H1 (cell line): ENCODE data around the gene CENPM. TPM values are rescaled to one million over a fixed set of nuclear protein-coding genes. Genes with fewer than 3 reads are reported as not detected.

Source experiments
- CTCF ChIA-PET: fragments of 300-600 bp; sonication (Branson Sonifier 250); formaldehyde crosslinking; loops from one replicate; lab custom pipeline; 2021; ENCODE audit not compliant: partially characterized antibody; lab: Charles Lee
- POLR2A ChIA-PET: fragments of 300-600 bp; sonication (Branson Sonifier 250); formaldehyde crosslinking; loops from one replicate; lab custom pipeline; 2021; ENCODE audit warnings: inconsistent platforms; ENCODE audit not compliant: partially characterized antibody; lab: Charles Lee
- DNase-seq, 2 experiments: peaks; one replicate each; pipeline versions ENCODE4 v3.0.0 to v3.0.0-alpha.2; 2010 to 2022; ENCODE audit warnings: low spot score in 2 of 2, low read depth in 1 of 2, mixed read lengths in 1 of 2
- FAIRE-seq: peaks from 2 replicates; lab custom pipeline; 2011; peaks lifted over from hg19 to GRCh38; lab: Jason Lieb, UNC
- H2AFZ ChIP-seq: 2 replicates; pipeline ENCODE4 v1.8.1; 2012; ENCODE audit warnings: low read length, inconsistent platforms
- H2AK5ac ChIP-seq: 2 replicates; pipeline ENCODE4 v1.6.1; 2013; ENCODE audit warnings: low read depth, low read length
- H2BK120ac ChIP-seq: replicated peaks from 2 replicates; pipeline ENCODE3; 2013; ENCODE audit warnings: low read depth, low read length, inconsistent platforms
- H2BK12ac ChIP-seq: 2 replicates; pipeline ENCODE4 v1.6.1; 2013; ENCODE audit warnings: low read depth, low read length
- H2BK15ac ChIP-seq: 2 replicates; pipeline ENCODE4 v1.6.1; 2013; ENCODE audit warnings: low read length
- H2BK20ac ChIP-seq: 2 replicates; pipeline ENCODE4 v1.6.1; 2013; ENCODE audit warnings: low read length
- H2BK5ac ChIP-seq: 2 replicates; pipeline ENCODE4 v1.6.1; 2013; ENCODE audit warnings: low read depth, low read length
- H3K14ac ChIP-seq: 2 replicates; pipeline ENCODE4 v1.6.1; 2013; ENCODE audit warnings: inconsistent platforms; ENCODE audit not compliant: insufficient read length
- H3K18ac ChIP-seq: 2 replicates; pipeline ENCODE4 v1.6.1; 2013; ENCODE audit warnings: low read length; ENCODE audit errors: extremely low read depth
- H3K23ac ChIP-seq: 2 replicates; pipeline ENCODE4 v1.6.1; 2013; ENCODE audit warnings: inconsistent platforms; ENCODE audit not compliant: insufficient read length
- H3K23me2 ChIP-seq: 2 replicates; pipeline ENCODE4 v1.6.1; 2013; ENCODE audit warnings: low read depth, low read length
- H3K27ac ChIP-seq: 2 replicates; pipeline ENCODE4 v1.6.1; 2011; ENCODE audit warnings: low read depth, low read length, inconsistent platforms
- H3K27me3 ChIP-seq, 4 experiments: replicated peaks in 1 of 4; 1 replicate in 1 of 4; 2 replicates in 3 of 4; pipeline versions ENCODE4 v1.6.1 to v1.8.1; 2011 to 2013; ENCODE audit warnings: low read length in 3 of 4, mild to moderate bottlenecking in 3 of 4, inconsistent platforms in 2 of 4, mixed read lengths in 2 of 4, moderate library complexity in 1 of 4; ENCODE audit not compliant: control insufficient read depth in 3 of 4, insufficient read depth in 3 of 4; ENCODE audit errors: extremely low read depth in 1 of 4
- H3K36me3 ChIP-seq, 4 experiments: 2 replicates each; pipeline versions ENCODE4 v1.6.1 to v1.8.1; 2011 to 2013; ENCODE audit warnings: mild to moderate bottlenecking in 4 of 4, low read length in 3 of 4, moderate library complexity in 2 of 4, control low read depth in 1 of 4, inconsistent platforms in 1 of 4; ENCODE audit not compliant: insufficient read depth in 4 of 4, control insufficient read depth in 2 of 4
- H3K4ac ChIP-seq: replicated peaks from 2 replicates; pipeline ENCODE3; 2013; ENCODE audit warnings: low read length, low read depth, mixed read lengths, inconsistent platforms; ENCODE audit not compliant: insufficient read length
- H3K4me1 ChIP-seq, 4 experiments: replicated peaks in 1 of 4; 1 replicate in 1 of 4; 2 replicates in 3 of 4; pipeline versions ENCODE4 v1.6.1 to v1.8.1; 2011 to 2013; ENCODE audit warnings: low read length in 3 of 4, inconsistent platforms in 2 of 4, mixed read lengths in 1 of 4; ENCODE audit not compliant: insufficient read depth in 4 of 4, control insufficient read depth in 3 of 4
- H3K4me2 ChIP-seq, 2 experiments: 2 replicates each; pipeline versions ENCODE4 v1.6.1 to v1.8.1; 2011 to 2013; ENCODE audit warnings: low read depth in 2 of 2, low read length in 2 of 2, control low read depth in 1 of 2, inconsistent platforms in 1 of 2, mild to moderate bottlenecking in 1 of 2; ENCODE audit not compliant: insufficient read depth in 1 of 2
- H3K4me3 ChIP-seq, 4 experiments: fragments of 200-600, 300-600 bp in 1 of 4; sonication (generic), shearing (Covaris generic), sonication (Bioruptor Twin) in 1 of 4; 2 replicates each; pipeline versions ENCODE4 v1.5.1 to v1.8.1; 2011 to 2016; ENCODE audit warnings: low read length in 4 of 4, low read depth in 3 of 4, control low read depth in 2 of 4, inconsistent platforms in 2 of 4, mild to moderate bottlenecking in 2 of 4, mixed read lengths in 1 of 4, moderate library complexity in 1 of 4; ENCODE audit not compliant: insufficient read depth in 2 of 4; ENCODE audit errors: extremely low read depth in 1 of 4
- H3K56ac ChIP-seq: replicated peaks from 2 replicates; pipeline ENCODE3; 2013; ENCODE audit warnings: low read depth, mild to moderate bottlenecking, mixed read lengths, low read length, inconsistent platforms; ENCODE audit not compliant: insufficient read length
- H3K79me1 ChIP-seq: 2 replicates; pipeline ENCODE4 v1.6.1; 2013; ENCODE audit warnings: low read depth, low read length, control low read depth
- H3K79me2 ChIP-seq, 2 experiments: 2 replicates each; pipeline versions ENCODE4 v1.6.1 to v1.8.1; 2012 to 2013; ENCODE audit warnings: low read length in 2 of 2, mild to moderate bottlenecking in 2 of 2, inconsistent platforms in 1 of 2; ENCODE audit not compliant: insufficient read depth in 2 of 2, control insufficient read depth in 1 of 2
- H3K9ac ChIP-seq, 4 experiments: replicated peaks in 1 of 4; 1 replicate in 1 of 4; 2 replicates in 3 of 4; pipeline versions ENCODE4 v1.6.1 to v1.8.1; 2011 to 2013; ENCODE audit warnings: low read depth in 3 of 4, low read length in 3 of 4, control low read depth in 2 of 4, mild to moderate bottlenecking in 2 of 4, moderate library complexity in 2 of 4, inconsistent platforms in 1 of 4; ENCODE audit errors: extremely low read depth in 1 of 4
- H3K9me3 ChIP-seq, 2 experiments: 2 replicates each; pipeline versions ENCODE4 v1.6.1 to v1.8.1; 2012 to 2013; ENCODE audit warnings: mild to moderate bottlenecking in 2 of 2, moderate library complexity in 2 of 2, control low read depth in 1 of 2, inconsistent platforms in 1 of 2, low read depth in 1 of 2, low read length in 1 of 2, mixed read lengths in 1 of 2; ENCODE audit not compliant: insufficient read depth in 2 of 2
- H4K20me1 ChIP-seq, 2 experiments: replicated peaks in 1 of 2; 2 replicates each; pipeline versions ENCODE3 to v1.8.1; 2011 to 2013; ENCODE audit warnings: inconsistent platforms in 2 of 2, low read length in 2 of 2, mild to moderate bottlenecking in 1 of 2; ENCODE audit not compliant: insufficient read depth in 2 of 2, control insufficient read depth in 1 of 2
- H4K5ac ChIP-seq: 2 replicates; pipeline ENCODE4 v1.6.1; 2013; ENCODE audit warnings: low read length, low read depth, mixed read lengths, inconsistent platforms; ENCODE audit not compliant: insufficient read length
- H4K8ac ChIP-seq: 2 replicates; pipeline ENCODE4 v1.8.0; 2013; ENCODE audit warnings: mild to moderate bottlenecking, moderate library complexity, low read length, inconsistent platforms; ENCODE audit not compliant: insufficient read depth; ENCODE audit errors: extremely low read depth
- H4K91ac ChIP-seq: replicated peaks from 2 replicates; pipeline ENCODE3; 2013; ENCODE audit warnings: low read length, mixed read lengths, inconsistent platforms; ENCODE audit not compliant: insufficient read length
- CBX5 ChIP-seq: fragments of 300-800, 300-1000 bp; sonication (generic); IDR thresholded peaks from 2 replicates; pipeline ENCODE4 v1.7.1; 2016; ENCODE audit warnings: antibody characterized with exemption, low read length, low read depth
- CHD2 ChIP-seq: IDR thresholded peaks from 2 replicates; pipeline ENCODE4 v1.6.1; 2012; ENCODE audit warnings: low read length, improper control_type of control experiment
- EZH2 ChIP-seq: fragments of 200-600 bp; sonication (generic); IDR thresholded peaks from 2 replicates; pipeline ENCODE4 v1.7.1; 2012; ENCODE audit warnings: low read depth, mild to moderate bottlenecking, moderate library complexity, low read length, inconsistent platforms; ENCODE audit not compliant: severe bottlenecking
- FOSL1 ChIP-seq: IDR thresholded peaks from 2 replicates; pipeline ENCODE4 v1.6.1; 2011; ENCODE audit warnings: mild to moderate bottlenecking, low read depth, low read length, moderate library complexity; ENCODE audit not compliant: insufficient read depth
- GABPA ChIP-seq: IDR thresholded peaks from 2 replicates; pipeline ENCODE4 v1.6.1; 2011; ENCODE audit warnings: mild to moderate bottlenecking, low read length, moderate library complexity, borderline replicate concordance; ENCODE audit not compliant: insufficient read depth
- HDAC2 ChIP-seq, 2 experiments: fragments of 300-600 bp in 1 of 2; sonication (generic) in 1 of 2; IDR thresholded peaks; 2 replicates each; pipeline ENCODE4 v1.6.1; 2011 to 2012; ENCODE audit warnings: low read depth in 2 of 2, low read length in 2 of 2, mild to moderate bottlenecking in 2 of 2, moderate library complexity in 2 of 2, borderline replicate concordance in 1 of 2, inconsistent platforms in 1 of 2
- JUND ChIP-seq: IDR thresholded peaks from 2 replicates; pipeline ENCODE4 v1.6.1; 2011; ENCODE audit warnings: mild to moderate bottlenecking, improper control_type of control experiment, low read length
- KDM4A ChIP-seq: IDR thresholded peaks from one replicate; pipeline ENCODE4 v1.7.1; 2012; ENCODE audit warnings: low read depth, mild to moderate bottlenecking, moderate library complexity, low read length, inconsistent platforms; ENCODE audit not compliant: severe bottlenecking
- KDM5A ChIP-seq: fragments of 200-600 bp; IDR thresholded peaks from 2 replicates; pipeline ENCODE4 v1.7.1; 2012; ENCODE audit warnings: mild to moderate bottlenecking, low read length, inconsistent platforms, mixed read lengths
- MAX ChIP-seq: IDR thresholded peaks from 2 replicates; pipeline ENCODE4 v1.6.1; 2012; ENCODE audit warnings: inconsistent platforms
- RFX5 ChIP-seq: IDR thresholded peaks from 2 replicates; pipeline ENCODE4 v1.6.1; 2011; ENCODE audit warnings: low read depth, low read length, improper control_type of control experiment, borderline replicate concordance
- SUZ12 ChIP-seq: fragments of 200-600 bp; sonication (generic); IDR thresholded peaks from 2 replicates; pipeline ENCODE4 v1.6.1; 2012; ENCODE audit warnings: mild to moderate bottlenecking, inconsistent platforms, low read length, moderate library complexity, mixed read lengths
- WGBS, 2 experiments: shearing (Covaris generic) in 1 of 2; methylation state at CpG; one replicate each; pipeline versions ENCODE4 v1.1.6 to v1.1.7; 2013 to 2015; ENCODE audit warnings: low lambda C conversion rate in 2 of 2, mixed read lengths in 2 of 2, inconsistent platforms in 1 of 2, low coverage in 1 of 2, missing lambda C conversion rate in 1 of 2; ENCODE audit not compliant: insufficient replicate concordance in 2 of 2, insufficient coverage in 1 of 2, insufficient read length in 1 of 2; ENCODE audit errors: extremely low coverage in 1 of 2, missing lambda C conversion rate in 1 of 2; 5-methylcytosine and 5-hydroxymethylcytosine counted together
- polyA plus RNA-seq, 7 experiments: library from polyadenylated mRNA; depleted of rRNA in 3 of 7; stranded (reverse) in 5 of 7; unstranded in 2 of 7; fragments of >200 nt in 5 of 7; fragments of 200-250 nt in 2 of 7; gene quantifications; 1 replicate in 5 of 7; 2 replicates in 1 of 7; 4 replicates in 1 of 7; pipeline versions ENCODE4 v1.2.1 to v1.2.3, GENCODE V29; 2011 to 2013; ENCODE audit warnings: missing spikeins in 2 of 7, mixed read lengths in 2 of 7
- total RNA-seq: library from RNA; stranded (reverse); fragmentation: NEBNext Ultra II Directional; extraction: Animal tissue kit (Norgen Biotek cat#: 25700); gene quantifications from 2 replicates; pipeline ENCODE4 v1.2.1, GENCODE V29; 2021

CENPM gene
- total and polyA plus RNA-seq, 2 of the 8 experiments (the other 6 are each of a cell fraction or from before 2014, with no cell fraction given) = 32.0 to 80.4 TPM

- H3K4me2 ChIP-seq = peak overlapping the region; percentile 68 to 95
- CTCF ChIA-PET = interaction anchor here (0.6 kb wide), 1 partner anchor 30 kb away, joined by 3 read pairs; no protein-coding TSS in a partner anchor
- no peak overlapping the region for H4K5ac ChIP-seq
- no peak overlapping the region for H2BK5ac ChIP-seq
- H3K9me3 ChIP-seq = no peaks in the 10 kb centered on the region; a peak in 1 of 4 replicates
- H2AK5ac ChIP-seq = no peak overlapping the region
- H3K27ac ChIP-seq = no peak overlapping the region
- H3K14ac ChIP-seq = no peak overlapping the region
- H2BK20ac ChIP-seq = no peak overlapping the region
- H2BK120ac ChIP-seq = no peak overlapping the region
- peaks cover 0 to 16% (median 0%) of the 10 kb centered on the region in 4 experiments; a peak in 1 of 8 replicates for H3K36me3 ChIP-seq
- FAIRE-seq (no peak), DNase-seq (no peak)
- H2BK12ac ChIP-seq = no peak overlapping the region
- no peak overlapping the region for H3K9ac ChIP-seq
- no peak overlapping the region; the same call in 1 of the 2 replicates for H4K8ac ChIP-seq
- H2BK15ac ChIP-seq = no peak overlapping the region
- H3K23me2 ChIP-seq = peaks cover 11% of the 10 kb centered on the region; the same call in 1 of the 2 replicates
- no peaks in the 10 kb centered on the region for H3K79me1 ChIP-seq
- H2AFZ ChIP-seq = no peak overlapping the region
- peak overlapping the region; percentile 29 to 65 (median 30); a peak in 7 of 8 replicates for H3K4me3 ChIP-seq
- H3K4ac ChIP-seq = no peak overlapping the region
- no peaks in the 10 kb centered on the region for H3K79me2 ChIP-seq
- peaks cover 73 to 100% (median 96%) of the 10 kb centered on the region in 4 experiments for H3K27me3 ChIP-seq
- no peak overlapping the region for H3K23ac ChIP-seq
- no peak overlapping the region for H3K56ac ChIP-seq
- no peak overlapping the region for H4K91ac ChIP-seq
- no peak overlapping the region for H3K18ac ChIP-seq
- peaks cover 0 to 17% (median 13%) of the 10 kb centered on the region in 4 experiments; a peak in 6 of 7 replicates for H3K4me1 ChIP-seq
- POLR2A ChIA-PET = interaction anchor here (0.6 to 1.3 kb wide), 3 partner anchors 11 to 211 kb away, joined by 3 to 5 read pairs (median 3); partner anchors contain the start of gene TNFRSF13C
- WGBS, 2 experiments = 3% methylated on average over 15 of the region's 67 CpGs; no CpG with 5 or more reads in 1 of the 2 experiments
- peaks cover 13 to 24% of the 10 kb centered on the region in 2 experiments for H4K20me1 ChIP-seq
- TF ChIP-seq KDM4A (no peak), JUND (no peak), FOSL1 (no peak), GABPA (0 out of 2 replicates have a peak, but pooled peaks have one; percentile 25), EZH2 (peak; percentile 60), HDAC2 (IDR thresholded peaks at IDR 0.05; ENCODE audit: borderline replicate concordance in 1 of 2, low read depth in 2 of 2, low read length in 2 of 2) (no peak), CBX5 (no peak), CHD2 (no peak), MAX (no peak), RFX5 (no peak), KDM5A (no peak), SUZ12 (peak; percentile 78)
Measured at GRCh38 chr22:41914611-41915034, 32.3 kb downstream of the CENPM start.
